ENCODE measurements around the gene SMCO2.

DNA sequence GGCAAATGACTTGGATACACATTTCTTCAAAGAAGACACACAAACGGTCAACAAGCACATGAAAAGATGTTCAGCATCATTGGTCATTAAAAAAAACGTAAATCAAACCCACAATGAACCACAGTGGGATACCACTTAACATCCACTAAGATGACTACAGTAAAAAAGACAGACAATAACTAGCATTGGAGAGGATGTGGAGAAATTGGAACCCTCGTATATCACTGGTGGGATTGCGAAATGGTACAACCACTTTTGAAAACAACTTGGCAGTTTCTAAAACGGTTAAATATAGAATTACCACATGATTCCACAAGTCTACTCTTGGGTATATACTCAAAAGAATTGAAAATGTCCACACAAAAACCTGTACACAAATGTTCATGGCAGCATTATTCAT, 52.2 kb downstream of the SMCO2 start:
- TF ChIP-seq GATA3 (IDR thresholded peaks at IDR 0.05; ENCODE audit: low read depth, low read length) (no peak), GATA2 (IDR thresholded peaks at IDR 0.05; ENCODE audit: low read depth, low read length) (no peak)
